Urothelium cell line (cell line): Measurements from ENCODE around the gene THOC5.
"Not testable (repeated sequence)": the region's sequence is repeated elsewhere in the genome, so short reads cannot be mapped to it uniquely, and the experiment has no call there.

Experiments used
- DNase-seq: peaks from one replicate; pipeline ENCODE4 v3.0.0; 2011; ENCODE audit warnings: low spot score, mixed read lengths
- FAIRE-seq: peaks from 2 replicates; lab custom pipeline; 2011; peaks lifted over from hg19 to GRCh38; lab: Jason Lieb, UNC

Gene THOC5

DNA sequence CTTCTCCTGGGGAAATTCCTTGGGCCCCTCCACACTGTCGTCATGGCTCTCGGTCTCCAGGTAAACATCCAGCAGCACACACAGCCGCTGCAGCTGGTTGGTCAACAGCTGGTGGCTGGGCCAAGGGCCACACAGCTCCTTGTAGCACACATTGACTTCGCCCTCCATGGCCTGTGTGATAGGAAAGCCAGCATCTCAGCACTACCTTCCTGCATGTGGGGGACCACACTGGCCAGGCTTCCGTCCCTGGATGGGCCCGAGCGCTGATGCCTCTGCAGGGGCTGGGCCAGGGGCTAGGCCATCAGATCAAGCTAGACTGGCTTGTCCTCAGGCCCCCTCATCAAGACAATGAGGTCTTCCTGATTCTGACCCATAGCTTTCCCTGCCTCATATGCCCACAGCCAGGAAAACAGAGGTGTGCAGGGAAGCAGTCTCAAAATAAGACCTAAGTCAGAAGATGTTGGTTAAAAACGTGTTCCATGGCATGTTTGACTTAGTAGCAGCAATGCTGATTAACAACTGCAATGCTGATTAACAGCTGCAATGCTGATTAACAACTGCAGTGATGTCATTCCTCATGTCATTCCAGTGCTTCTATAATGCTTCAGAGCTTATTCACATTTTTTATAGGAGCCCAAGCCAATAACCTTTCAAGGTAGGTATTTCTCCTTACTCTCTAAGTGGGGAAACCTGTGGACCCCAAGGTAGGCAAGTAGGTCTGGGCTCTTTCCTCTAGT is 42.3 kb downstream of the THOC5 start:
- DNase-seq (no peak), FAIRE-seq (no peak)

DNA sequence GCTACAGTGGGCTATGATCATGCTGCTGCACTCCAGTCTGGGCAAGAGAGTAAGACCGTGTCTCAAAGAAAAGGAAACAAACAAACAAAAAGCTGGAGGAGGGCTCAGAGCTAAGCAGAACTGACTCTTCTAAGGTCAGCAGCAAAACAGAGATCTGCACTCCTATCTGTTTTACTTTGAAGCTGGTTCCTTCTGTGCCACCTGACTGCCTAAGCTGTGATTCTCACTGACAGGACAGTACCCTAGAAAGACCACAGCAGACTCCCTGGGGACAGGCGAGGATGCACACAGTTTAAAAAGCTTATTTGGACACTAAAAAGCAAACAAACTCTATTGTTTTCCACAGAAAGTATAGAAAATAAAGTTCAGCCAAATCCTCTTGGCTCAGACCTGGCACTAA is 43.0 kb downstream of the THOC5 start:
- DNase-seq: no peak
- FAIRE-seq: no peak

DNA sequence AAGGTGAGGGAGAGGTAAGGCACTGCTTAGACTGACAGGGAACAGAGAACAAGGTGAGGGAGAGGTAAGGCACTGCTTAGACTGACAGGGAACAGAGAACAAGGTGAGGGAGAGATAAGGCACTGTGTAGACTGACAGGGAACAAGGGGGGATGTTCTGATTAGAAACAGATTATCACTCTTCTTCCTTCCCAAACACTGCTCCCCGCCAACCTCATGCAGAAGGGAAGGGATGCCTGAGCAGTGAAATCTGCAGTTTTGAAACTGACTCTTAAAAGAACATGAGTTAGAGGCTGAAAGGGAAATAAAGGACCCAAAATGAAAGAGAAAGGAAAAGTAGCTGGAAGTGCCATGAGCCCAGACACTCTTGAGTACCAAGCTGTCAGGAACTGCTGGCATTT is 43.7 kb downstream of the THOC5 start:
- FAIRE-seq: no peak

DNA sequence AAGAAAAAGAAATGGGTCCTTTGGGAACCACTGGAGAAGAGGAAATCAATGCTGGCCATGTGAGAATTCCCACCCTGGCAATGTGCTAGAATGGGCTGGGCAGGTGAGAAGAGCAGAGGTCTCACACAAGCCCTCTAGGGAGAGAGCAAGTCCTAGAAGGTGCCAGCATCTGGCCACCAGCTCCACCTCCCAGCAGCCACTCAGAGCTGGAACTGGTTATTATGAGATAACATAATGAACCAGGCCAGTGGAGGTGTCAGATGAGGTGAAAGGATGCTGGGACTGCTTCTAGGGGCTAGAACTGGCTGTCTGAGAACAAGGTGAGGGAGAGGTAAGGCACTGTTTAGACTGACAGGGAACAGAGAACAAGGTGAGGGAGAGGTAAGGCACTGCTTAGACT is 44.3 kb downstream of the THOC5 start:
- no peak for DNase-seq
- no peak for FAIRE-seq

More for the DNA sequence above, 43.7 kb downstream of the THOC5 start:
- no peak for DNase-seq

DNA sequence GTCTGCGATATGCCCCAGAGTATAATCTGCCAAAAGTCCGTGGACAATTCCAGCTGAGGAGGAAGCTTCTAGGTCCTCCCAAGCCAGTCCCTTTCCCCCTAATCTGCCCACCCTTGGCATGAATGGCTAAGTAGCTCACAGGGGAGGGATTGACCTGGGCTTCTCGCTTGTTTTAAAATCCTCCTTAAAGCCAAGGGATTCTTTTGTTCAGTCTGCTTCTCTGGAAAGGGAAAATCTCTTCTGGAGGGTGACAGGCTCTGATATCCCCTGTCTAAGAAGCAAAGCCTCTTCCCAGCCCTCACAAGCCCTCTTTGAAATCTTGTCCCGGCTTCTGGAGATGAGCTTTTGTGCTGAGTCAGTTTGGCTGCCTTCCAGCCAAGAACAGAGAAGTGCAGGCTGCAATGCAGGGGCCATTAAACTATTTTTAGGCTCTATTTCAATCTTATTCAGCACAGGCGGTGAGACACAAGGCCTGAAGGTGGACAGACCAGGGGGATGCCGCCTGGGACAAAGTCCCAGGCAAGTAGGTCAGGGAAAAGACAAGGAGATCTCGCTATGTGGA is 49.7 kb downstream of the THOC5 start:
- FAIRE-seq (no peak), DNase-seq (peak; percentile 77)

DNA sequence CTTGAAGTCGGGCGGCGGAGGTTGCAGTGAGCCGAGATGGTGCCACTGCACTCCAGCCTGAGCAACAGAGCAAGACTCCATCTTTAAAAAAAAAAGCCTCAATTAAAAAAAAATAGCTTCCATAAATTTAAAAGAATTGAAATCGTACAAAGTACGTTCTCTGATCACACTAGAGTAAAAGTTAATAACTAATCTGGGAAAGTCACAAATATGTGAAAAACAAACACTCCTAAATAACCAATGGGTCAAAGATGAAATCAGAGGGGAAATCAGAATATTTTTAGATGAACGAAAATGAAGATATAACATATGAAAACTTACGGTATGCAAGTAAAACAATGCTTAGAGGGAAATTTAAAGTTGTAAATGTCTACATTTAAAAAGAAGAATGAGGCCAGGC is 53.7 kb downstream of the THOC5 start:
- DNase-seq (no peak), FAIRE-seq (no peak)

DNA sequence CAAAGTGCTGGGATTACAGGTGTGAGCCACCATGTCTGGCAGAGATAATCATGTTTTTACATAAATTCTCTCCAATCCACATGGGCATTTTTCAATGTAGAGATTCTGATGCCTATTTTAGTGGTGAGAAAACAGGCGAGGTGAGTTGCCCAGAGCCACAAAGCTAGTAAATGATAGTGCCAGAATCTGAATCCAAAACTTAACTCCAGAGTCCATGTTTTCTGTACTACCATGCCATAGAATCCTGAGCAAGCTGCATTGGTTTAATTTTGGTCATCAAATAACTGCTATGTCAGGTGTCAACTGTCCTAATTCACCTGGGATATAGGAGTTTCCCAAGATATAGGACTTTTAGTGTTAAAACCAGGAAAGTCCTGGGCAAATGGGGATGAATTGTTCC is 59.9 kb downstream of the THOC5 start:
- DNase-seq (no peak), FAIRE-seq (no peak)

DNA sequence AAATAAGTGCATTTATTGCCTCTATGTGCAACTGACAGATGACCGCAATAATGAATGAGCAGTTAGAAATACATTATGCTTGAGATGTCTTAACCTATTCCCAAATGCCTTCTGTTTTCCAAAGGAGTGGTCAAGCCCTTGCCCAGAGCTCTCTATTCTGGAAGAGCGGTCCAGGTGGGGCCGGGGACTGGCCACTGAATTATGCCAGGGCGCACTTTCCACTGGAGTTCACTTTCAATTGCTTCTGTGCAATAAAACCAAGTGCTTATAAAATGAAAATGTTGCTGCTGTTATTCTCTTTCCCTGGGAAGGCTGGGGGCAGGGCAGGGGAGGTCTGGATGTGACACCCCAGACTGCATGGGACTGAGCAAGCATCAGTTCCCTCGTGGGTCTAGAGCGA is 62.5 kb downstream of the THOC5 start:
- FAIRE-seq (no peak), DNase-seq (no peak)

DNA sequence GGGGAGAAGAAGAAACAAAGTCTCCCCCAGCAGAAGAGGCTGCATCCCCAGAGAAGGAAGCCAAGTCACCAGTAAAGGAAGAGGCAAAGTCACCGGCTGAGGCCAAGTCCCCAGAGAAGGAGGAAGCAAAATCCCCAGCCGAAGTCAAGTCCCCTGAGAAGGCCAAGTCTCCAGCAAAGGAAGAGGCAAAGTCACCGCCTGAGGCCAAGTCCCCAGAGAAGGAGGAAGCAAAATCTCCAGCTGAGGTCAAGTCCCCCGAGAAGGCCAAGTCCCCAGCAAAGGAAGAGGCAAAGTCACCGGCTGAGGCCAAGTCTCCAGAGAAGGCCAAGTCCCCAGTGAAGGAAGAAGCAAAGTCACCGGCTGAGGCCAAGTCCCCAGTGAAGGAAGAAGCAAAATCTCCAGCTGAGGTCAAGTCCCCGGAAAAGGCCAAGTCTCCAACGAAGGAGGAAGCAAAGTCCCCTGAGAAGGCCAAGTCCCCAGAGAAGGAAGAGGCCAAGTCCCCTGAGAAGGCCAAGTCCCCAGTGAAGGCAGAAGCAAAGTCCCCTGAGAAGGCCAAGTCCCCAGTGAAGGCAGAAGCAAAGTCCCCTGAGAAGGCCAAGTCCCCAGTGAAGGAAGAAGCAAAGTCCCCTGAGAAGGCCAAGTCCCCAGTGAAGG is 64.3 kb downstream of the THOC5 start:
- peak; percentile 5 for FAIRE-seq
- DNase-seq: not testable (repeated sequence)

DNA sequence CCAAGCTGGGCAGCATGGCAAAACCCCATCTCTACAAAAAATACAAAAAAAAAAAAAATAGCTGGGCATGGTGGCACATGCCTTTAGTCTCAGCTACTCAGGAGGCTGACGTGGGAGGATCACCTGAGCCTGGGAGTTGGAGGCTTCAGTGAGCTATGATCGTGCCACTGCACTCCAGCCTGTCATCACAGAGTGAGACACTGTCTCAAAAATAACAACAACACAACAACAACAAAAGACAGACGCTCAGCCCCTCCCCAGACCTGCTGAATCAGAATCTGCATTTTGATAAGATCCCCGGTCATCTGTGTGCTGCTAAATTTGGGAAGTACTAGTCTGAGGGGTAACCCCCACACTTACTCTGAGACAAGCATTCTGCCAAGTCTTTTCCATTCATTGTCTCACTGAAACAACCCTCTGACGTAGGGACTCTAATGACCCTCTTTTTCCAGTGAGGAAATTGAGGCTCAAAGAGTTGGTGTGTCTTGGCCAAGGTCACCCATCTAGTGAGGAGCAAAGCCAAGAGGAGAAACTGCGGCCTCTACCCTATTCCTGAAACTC is 66.1 kb downstream of the THOC5 start:
- DNase-seq (no peak), FAIRE-seq (no peak)

DNA sequence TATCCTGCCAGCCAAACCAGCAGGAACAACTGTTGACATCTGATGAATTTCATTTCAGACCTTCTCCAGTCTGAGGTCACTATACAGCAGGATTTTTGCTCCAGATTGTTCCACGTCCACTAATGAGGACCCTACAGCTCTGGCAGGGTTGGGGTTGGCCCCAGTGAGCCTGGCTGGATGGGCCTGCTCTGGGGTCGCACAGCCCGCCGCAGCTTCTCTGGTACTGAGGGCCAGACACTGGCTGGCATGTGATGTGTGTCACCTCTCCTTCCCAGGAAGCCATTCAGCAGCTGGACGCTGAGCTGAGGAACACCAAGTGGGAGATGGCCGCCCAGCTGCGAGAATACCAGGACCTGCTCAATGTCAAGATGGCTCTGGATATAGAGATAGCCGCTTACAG is 68.1 kb downstream of the THOC5 start:
- DNase-seq: no peak
- FAIRE-seq: no peak

DNA sequence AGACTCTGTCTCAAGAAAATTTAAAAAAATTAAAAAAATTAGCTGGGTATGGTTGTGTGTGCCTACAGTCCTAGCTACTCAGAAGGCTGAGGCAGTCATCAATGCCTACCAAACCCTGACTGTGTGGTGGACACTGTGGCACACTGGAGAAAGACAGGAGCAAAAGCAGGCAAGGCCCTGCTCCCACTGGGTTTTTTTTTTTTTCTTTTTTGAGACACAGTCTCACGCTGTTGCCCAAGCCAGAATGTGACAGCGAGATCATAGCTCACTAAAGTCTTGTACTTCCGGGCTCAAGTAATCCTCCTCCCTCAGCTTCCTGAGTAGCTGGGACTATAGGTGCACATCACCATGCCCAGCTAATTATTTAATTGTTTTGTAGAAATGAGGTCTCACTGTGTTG is 68.9 kb downstream of the THOC5 start:
- no peak for DNase-seq
- no peak for FAIRE-seq

DNA sequence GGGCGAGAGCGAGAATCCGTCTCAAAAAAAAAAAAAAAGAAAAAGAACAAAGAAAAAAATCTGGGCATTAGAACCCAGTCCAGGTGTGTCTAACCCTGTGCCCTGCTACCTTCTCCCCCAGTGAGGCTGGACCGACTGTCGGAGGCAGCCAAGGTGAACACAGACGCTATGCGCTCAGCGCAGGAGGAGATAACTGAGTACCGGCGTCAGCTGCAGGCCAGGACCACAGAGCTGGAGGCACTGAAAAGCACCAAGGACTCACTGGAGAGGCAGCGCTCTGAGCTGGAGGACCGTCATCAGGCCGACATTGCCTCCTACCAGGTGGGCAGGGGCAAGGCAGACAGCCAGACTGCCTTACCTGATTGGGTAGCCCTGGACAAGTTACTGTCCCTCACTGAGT is 70.3 kb downstream of the THOC5 start:
- FAIRE-seq: peak; percentile 77
- no peak for DNase-seq

DNA sequence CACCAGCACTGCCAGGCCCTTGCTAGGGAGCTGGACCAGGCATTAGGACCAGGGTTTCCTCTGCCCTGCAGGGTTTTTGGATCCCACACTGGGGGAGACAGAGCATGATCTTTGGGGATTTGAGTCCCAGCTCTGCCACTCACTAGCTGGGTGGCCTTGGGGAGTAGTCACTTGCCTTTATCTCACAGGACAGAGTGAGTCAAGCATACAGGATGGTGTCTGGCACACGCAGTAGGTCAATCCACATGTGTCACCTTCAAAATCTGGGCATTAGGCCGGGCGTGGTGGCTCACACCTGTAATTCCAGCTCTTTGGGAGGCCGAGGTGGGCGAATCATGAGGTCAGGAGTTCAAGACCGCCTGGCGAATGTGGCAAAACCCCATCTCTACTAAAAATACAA is 70.8 kb downstream of the THOC5 start:
- DNase-seq (no peak), FAIRE-seq (peak; percentile 56)

DNA sequence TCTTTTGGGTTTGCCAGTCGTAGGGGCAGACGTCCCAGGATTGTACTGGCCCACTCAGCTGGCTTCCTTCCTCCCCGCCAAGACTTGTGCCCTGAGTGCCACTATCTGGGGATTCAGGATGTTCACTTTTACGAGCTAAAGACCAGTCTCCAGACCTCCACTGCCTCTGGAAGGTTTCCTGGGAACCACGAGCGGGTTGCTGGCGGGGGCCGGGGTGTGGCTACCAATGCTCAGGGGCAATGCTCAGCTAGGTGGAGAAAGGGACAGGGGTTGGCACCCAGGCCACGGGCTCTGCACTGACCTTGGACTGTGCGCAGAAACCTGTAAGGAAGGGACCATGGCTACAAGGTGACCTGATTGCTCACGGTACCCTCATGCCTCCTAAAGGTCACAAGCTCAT is 71.3 kb downstream of the THOC5 start:
- FAIRE-seq (no peak), DNase-seq (no peak)

DNA sequence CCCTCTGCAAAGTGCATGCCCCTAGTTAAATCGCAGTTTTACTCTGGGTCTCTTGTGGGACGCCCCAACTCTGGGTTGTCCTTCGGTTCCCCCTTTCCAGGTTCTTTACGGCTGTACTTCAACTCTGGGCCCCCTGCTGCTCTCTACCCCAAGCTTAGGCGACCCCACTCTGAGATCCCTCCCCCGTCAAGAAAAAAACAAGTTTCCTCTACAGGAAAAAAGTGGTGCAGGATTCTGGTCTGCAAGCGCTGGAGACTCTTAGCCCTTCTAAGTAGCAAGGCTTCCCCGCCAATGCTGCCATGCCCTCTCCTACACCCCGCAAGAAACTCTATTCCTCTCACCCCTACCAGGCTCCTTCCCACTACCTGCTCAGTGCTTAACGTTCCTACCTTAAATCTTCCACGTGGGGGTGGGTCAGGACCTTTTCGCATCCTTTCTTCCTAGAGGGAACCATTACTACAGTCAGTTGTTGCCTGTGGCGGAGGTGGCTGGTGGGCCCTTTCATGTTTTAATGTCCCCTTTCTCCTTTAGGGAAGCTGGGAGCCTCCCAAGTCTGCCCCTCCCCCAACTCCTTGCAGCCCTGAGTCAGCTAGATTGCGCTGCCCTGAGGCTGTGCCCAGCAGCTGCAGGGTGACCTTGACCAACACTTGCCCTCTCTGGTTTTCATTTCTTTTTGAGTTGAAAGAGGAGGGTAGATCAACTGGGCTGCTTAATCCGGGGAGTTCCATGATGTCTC is 72.1 kb downstream of the THOC5 start:
- DNase-seq (no peak), FAIRE-seq (no peak)

DNA sequence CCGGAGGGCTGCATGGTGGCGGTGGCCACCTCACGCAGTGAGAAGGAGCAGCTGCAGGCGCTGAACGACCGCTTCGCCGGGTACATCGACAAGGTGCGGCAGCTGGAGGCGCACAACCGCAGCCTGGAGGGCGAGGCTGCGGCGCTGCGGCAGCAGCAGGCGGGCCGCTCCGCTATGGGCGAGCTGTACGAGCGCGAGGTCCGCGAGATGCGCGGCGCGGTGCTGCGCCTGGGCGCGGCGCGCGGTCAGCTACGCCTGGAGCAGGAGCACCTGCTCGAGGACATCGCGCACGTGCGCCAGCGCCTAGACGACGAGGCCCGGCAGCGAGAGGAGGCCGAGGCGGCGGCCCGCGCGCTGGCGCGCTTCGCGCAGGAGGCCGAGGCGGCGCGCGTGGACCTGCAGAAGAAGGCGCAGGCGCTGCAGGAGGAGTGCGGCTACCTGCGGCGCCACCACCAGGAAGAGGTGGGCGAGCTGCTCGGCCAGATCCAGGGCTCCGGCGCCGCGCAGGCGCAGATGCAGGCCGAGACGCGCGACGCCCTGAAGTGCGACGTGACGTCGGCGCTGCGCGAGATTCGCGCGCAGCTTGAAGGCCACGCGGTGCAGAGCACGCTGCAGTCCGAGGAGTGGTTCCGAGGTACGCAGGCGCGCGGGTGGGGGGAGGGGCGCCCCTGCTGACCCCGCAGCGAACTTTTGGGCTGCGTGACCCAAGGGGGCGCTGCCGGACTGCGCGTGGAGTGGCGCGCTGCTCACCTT is 72.9 kb downstream of the THOC5 start:
- no peak for DNase-seq

DNA sequence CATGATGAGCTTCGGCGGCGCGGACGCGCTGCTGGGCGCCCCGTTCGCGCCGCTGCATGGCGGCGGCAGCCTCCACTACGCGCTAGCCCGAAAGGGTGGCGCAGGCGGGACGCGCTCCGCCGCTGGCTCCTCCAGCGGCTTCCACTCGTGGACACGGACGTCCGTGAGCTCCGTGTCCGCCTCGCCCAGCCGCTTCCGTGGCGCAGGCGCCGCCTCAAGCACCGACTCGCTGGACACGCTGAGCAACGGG is 73.4 kb downstream of the THOC5 start:
- DNase-seq: no peak
- FAIRE-seq: no peak

More for the DNA sequence above, 72.9 kb downstream of the THOC5 start:
- no peak for FAIRE-seq

DNA sequence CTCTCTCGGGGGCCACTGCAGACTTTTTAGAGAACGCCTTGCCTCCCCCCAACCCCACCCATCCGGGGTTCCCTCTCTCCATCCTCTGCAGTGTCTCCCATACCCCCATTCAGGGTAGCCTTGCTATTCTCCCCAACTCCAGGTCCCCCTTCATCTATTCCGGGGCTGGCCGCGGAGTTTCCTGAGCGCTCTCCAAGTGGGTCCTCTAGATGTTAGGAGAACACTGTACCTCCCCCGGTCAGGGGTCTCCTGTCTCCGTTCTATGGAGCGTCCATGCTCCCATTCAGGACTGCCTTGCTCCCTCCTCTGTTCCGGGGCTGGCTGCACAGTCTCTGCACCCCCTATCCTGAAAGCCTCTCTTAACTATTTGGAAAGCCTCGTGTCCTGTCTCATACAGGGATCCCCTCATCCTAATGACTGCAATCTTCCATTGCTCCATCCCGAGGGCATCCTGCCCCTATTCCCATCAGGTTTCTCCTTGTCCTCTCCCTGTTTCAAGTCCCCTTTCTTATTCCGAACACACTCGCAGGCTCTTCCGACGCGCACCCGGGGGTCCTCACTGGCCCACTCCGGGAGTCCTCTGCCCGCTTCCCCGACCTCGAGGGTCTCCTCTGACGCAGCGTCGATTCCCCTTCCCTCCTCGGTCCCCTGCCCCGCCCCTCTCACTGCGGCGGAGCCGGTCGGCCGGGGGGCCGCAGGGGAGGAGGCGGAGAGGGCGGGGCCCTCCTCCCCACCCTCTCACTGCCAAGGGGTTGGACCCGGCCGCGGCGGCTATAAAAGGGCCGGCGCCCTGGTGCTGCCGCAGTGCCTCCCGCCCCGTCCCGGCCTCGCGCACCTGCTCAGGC is 73.9 kb downstream of the THOC5 start, which contains the start of gene NEFH:
TSS of gene NEFH (plus strand) at position 802 of the 845 bp plus-strand sequence. CDS start 45 bp downstream, outside the sequence.
- no peak for FAIRE-seq
- no peak for DNase-seq
